ENCODE results near the gene KLK6.

- no peak for TF ChIP-seq CTCF (IDR thresholded peaks at IDR 0.05)
- no peak for TF ChIP-seq POLR2AphosphoS5 (IDR thresholded peaks at IDR 0.05)
- TF ChIP-seq POLR2A (IDR thresholded peaks at IDR 0.05) = no peak
Observed at GRCh38 chr19:50972795-50973376, 3.5 kb upstream of the KLK6 start.
